ENCODE data around the gene BRINP2. TPM values are rescaled to one million over a fixed set of nuclear protein-coding genes. Genes with fewer than 3 reads are reported as not detected.

Gene BRINP2
- polyA plus RNA-seq, 1 donor (not counting 4 experiments of a cell fraction or from before 2014, with no cell fraction given): not detected

GRCh38 chr1:177131723-177132122 lies 39.0 kb upstream of the BRINP2 start:
- no peak overlapping the region for H3K27ac ChIP-seq (ENCODE audit: control insufficient read depth, insufficient read depth, low read length)
- no peaks in the 10 kb centered on the region for H3K4me1 ChIP-seq (ENCODE audit: control insufficient read depth, extremely low read depth, insufficient read depth, low read length)
- TF ChIP-seq, protein P1, sequence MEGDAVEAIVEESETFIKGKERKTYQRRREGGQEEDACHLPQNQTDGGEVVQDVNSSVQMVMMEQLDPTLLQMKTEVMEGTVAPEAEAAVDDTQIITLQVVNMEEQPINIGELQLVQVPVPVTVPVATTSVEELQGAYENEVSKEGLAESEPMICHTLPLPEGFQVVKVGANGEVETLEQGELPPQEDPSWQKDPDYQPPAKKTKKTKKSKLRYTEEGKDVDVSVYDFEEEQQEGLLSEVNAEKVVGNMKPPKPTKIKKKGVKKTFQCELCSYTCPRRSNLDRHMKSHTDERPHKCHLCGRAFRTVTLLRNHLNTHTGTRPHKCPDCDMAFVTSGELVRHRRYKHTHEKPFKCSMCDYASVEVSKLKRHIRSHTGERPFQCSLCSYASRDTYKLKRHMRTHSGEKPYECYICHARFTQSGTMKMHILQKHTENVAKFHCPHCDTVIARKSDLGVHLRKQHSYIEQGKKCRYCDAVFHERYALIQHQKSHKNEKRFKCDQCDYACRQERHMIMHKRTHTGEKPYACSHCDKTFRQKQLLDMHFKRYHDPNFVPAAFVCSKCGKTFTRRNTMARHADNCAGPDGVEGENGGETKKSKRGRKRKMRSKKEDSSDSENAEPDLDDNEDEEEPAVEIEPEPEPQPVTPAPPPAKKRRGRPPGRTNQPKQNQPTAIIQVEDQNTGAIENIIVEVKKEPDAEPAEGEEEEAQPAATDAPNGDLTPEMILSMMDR (optimal IDR thresholded peaks at IDR 0.05 in 1 of 3, IDR thresholded peaks at IDR 0.05 in 1 of 3, conservative IDR thresholded peaks at IDR 0.05 in 1 of 3; ENCODE audit: extremely low read depth in 1 of 3, insufficient read depth in 2 of 3, low read length in 3 of 3): no peak
- TF ChIP-seq EZH2 (IDR thresholded peaks at IDR 0.05; ENCODE audit: low read length): no peak
- no peak overlapping the region for H2AFZ ChIP-seq (ENCODE audit: control insufficient read depth, low read length)
- no peak overlapping the region for H3K4me3 ChIP-seq (ENCODE audit: control insufficient read depth in 2 of 3, extremely low read depth in 1 of 3, insufficient read depth in 2 of 3, low read depth in 1 of 3, low read length in 3 of 3)
- H4K20me1 ChIP-seq (ENCODE audit: control insufficient read depth, extremely low read depth, insufficient read depth, low read length): no peaks in the 10 kb centered on the region
- DNase-seq (ENCODE audit: low read depth, low spot score): no peak
- H3K27me3 ChIP-seq (ENCODE audit: control insufficient read depth, extremely low read depth, insufficient read depth, low read length): peaks cover 3% of the 10 kb centered on the region
- no peaks in the 10 kb centered on the region for H3K9me1 ChIP-seq (ENCODE audit: control insufficient read depth, extremely low read depth, insufficient read depth, low read length)
- no peaks in the 10 kb centered on the region for H3K36me3 ChIP-seq (ENCODE audit: control insufficient read depth in 2 of 2, extremely low read depth in 1 of 2, insufficient read depth in 2 of 2, low read length in 2 of 2)
- H3K79me2 ChIP-seq (ENCODE audit: control insufficient read depth, insufficient read depth, low read length): no peaks in the 10 kb centered on the region
- H3K9ac ChIP-seq (ENCODE audit: control insufficient read depth, extremely low read depth, insufficient read depth, low read length): no peak overlapping the region
- FAIRE-seq: no peak
- H3K4me2 ChIP-seq (ENCODE audit: control insufficient read depth, extremely low read depth, insufficient read depth, low read depth, low read length): no peak overlapping the region
- dilution Hi-C loops (cut with MboI; ENCODE audit: extremely low pct_ligation_motif_present, low sequenced_read_pairs): no loop called here
- H3K9me3 ChIP-seq (ENCODE audit: control insufficient read depth, low read depth, low read length): no peaks in the 10 kb centered on the region

DNA sequence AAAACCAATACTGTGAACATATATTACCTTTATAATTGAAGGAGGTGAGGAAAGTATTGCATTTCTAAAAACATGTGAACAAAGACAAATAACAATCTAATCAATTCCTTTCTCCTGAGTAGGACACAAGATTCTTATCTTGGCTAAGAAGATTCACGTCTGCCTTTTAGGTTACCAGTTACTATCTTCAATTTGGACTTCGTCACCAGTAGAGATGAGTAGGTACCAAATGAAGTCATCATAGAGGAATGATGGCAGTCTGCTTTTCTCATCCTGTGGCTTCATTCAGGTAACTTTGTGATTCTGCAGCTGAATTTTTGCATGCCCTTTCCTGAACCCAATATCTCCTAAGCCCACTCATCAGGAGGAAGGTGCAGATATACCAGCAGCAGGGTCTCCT lies 38.6 kb upstream of the BRINP2 start:
- dilution Hi-C loops (cut with MboI; ENCODE audit: extremely low pct_ligation_motif_present, low sequenced_read_pairs): no loop called here
- Histone ChIP-seq H3K4me2 (ENCODE audit: control insufficient read depth, extremely low read depth, insufficient read depth, low read depth, low read length) (no peak overlapping the region), H3K9me1 (ENCODE audit: control insufficient read depth, extremely low read depth, insufficient read depth, low read length) (no peaks in the 10 kb centered on the region), H4K20me1 (ENCODE audit: control insufficient read depth, extremely low read depth, insufficient read depth, low read length) (no peaks in the 10 kb centered on the region), H3K36me3 (ENCODE audit: control insufficient read depth in 2 of 2, extremely low read depth in 1 of 2, insufficient read depth in 2 of 2, low read length in 2 of 2) (no peaks in the 10 kb centered on the region), H3K4me3 (ENCODE audit: control insufficient read depth in 2 of 3, extremely low read depth in 1 of 3, insufficient read depth in 2 of 3, low read depth in 1 of 3, low read length in 3 of 3) (no peak overlapping the region), H3K4me1 (ENCODE audit: control insufficient read depth, extremely low read depth, insufficient read depth, low read length) (no peaks in the 10 kb centered on the region), H2AFZ (ENCODE audit: control insufficient read depth, low read length) (no peak overlapping the region), H3K79me2 (ENCODE audit: control insufficient read depth, insufficient read depth, low read length) (no peaks in the 10 kb centered on the region), H3K9ac (ENCODE audit: control insufficient read depth, extremely low read depth, insufficient read depth, low read length) (no peak overlapping the region), H3K27ac (ENCODE audit: control insufficient read depth, insufficient read depth, low read length) (no peak overlapping the region), H3K9me3 (ENCODE audit: control insufficient read depth, low read depth, low read length) (no peaks in the 10 kb centered on the region), H3K27me3 (ENCODE audit: control insufficient read depth, extremely low read depth, insufficient read depth, low read length) (peaks cover 3% of the 10 kb centered on the region)
- FAIRE-seq: no peak
- DNase-seq (ENCODE audit: low read depth, low spot score): no peak
- no peak for TF ChIP-seq EZH2 (IDR thresholded peaks at IDR 0.05; ENCODE audit: low read length)
- TF ChIP-seq, protein P1 (optimal IDR thresholded peaks at IDR 0.05 in 1 of 3, IDR thresholded peaks at IDR 0.05 in 1 of 3, conservative IDR thresholded peaks at IDR 0.05 in 1 of 3; ENCODE audit: extremely low read depth in 1 of 3, insufficient read depth in 2 of 3, low read length in 3 of 3): no peak

Data from keratinocyte (primary cell).